Uterus (tissue), 2 donors: Measurements from ENCODE around the gene SP5.

Experiments used
- POLR2A ChIP-seq, 2 donors: fragments of 450-650 bp; IDR thresholded peaks; one replicate each; pipeline ENCODE4 v1.6.1; 2016; ENCODE audit warnings: antibody characterized with exemption in 2 of 2, mild to moderate bottlenecking in 1 of 2, moderate library complexity in 1 of 2
- TF ChIP-seq, protein P1 (sequence below), 4 experiments: fragments of 200-600 bp in 2 of 4; fragments of 450-650 bp in 2 of 4; sonication (generic) in 2 of 4; IDR thresholded peaks; one replicate each; pipeline ENCODE4 v1.5.1; 2016 to 2019; ENCODE audit warnings: antibody characterized with exemption in 4 of 4, mild to moderate bottlenecking in 2 of 4, moderate library complexity in 1 of 4

DNA sequence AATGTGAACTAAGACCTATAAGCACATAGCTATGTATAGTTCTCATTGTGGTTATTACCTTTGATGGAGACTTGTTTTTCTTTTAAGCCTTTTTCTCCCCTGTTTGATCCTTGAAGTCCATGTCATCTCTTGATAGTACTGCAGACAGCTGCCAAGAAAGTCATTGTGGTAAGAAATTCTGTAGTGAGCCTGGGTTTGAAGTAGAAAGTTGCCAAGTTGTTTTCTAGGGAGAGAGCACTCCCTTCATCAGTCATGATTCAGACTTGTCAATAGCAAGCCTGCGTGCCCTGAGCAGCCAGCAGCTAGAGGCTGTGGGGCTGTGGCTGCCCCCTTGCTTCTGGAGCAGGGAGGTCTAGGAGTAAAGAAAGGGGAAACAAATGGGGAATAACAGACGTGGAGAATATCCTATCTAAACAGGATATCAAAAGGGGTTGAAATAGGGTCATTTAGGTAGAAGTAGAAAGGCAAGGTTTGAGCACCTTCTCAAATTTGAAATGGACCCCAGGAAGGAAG, 8.4 kb downstream of the SP5 start:
- TF ChIP-seq, protein P1, sequence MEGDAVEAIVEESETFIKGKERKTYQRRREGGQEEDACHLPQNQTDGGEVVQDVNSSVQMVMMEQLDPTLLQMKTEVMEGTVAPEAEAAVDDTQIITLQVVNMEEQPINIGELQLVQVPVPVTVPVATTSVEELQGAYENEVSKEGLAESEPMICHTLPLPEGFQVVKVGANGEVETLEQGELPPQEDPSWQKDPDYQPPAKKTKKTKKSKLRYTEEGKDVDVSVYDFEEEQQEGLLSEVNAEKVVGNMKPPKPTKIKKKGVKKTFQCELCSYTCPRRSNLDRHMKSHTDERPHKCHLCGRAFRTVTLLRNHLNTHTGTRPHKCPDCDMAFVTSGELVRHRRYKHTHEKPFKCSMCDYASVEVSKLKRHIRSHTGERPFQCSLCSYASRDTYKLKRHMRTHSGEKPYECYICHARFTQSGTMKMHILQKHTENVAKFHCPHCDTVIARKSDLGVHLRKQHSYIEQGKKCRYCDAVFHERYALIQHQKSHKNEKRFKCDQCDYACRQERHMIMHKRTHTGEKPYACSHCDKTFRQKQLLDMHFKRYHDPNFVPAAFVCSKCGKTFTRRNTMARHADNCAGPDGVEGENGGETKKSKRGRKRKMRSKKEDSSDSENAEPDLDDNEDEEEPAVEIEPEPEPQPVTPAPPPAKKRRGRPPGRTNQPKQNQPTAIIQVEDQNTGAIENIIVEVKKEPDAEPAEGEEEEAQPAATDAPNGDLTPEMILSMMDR (IDR thresholded peaks at IDR 0.05), result no peak
- no peak for TF ChIP-seq POLR2A (IDR thresholded peaks at IDR 0.05)
